H1 (cell line): Measurements from ENCODE around the gene RPS6KA5. TPM values are rescaled to one million over a fixed set of nuclear protein-coding genes. Genes with fewer than 3 reads are reported as not detected.

Source experiments
- CBX8 ChIP-seq: fragments of 300-800, 300-1000 bp; sonication (generic); IDR thresholded peaks from 2 replicates; pipeline ENCODE4 v1.7.1; 2016; ENCODE audit warnings: low read depth, low read length, borderline replicate concordance
- CREB1 ChIP-seq: IDR thresholded peaks from 2 replicates; pipeline ENCODE4 v1.6.1; 2012; ENCODE audit warnings: inconsistent platforms
- HDAC2 ChIP-seq, 2 experiments: fragments of 300-600 bp in 1 of 2; sonication (generic) in 1 of 2; IDR thresholded peaks; 2 replicates each; pipeline ENCODE4 v1.6.1; 2011 to 2012; ENCODE audit warnings: low read depth in 2 of 2, low read length in 2 of 2, mild to moderate bottlenecking in 2 of 2, moderate library complexity in 2 of 2, borderline replicate concordance in 1 of 2, inconsistent platforms in 1 of 2
- KDM5A ChIP-seq: fragments of 200-600 bp; IDR thresholded peaks from 2 replicates; pipeline ENCODE4 v1.7.1; 2012; ENCODE audit warnings: mild to moderate bottlenecking, low read length, inconsistent platforms, mixed read lengths
- PHF8 ChIP-seq: fragments of 200-600 bp; sonication (generic); conservative IDR thresholded peaks from 2 replicates; pipeline ENCODE4 v1.7.1; 2012; ENCODE audit warnings: low read depth, mild to moderate bottlenecking, inconsistent platforms, low read length, moderate library complexity
- POLR2A ChIP-seq, 2 experiments: IDR thresholded peaks; 1 replicate in 1 of 2; 2 replicates in 1 of 2; pipeline ENCODE4 v1.6.1; 2011; ENCODE audit warnings: low read depth in 2 of 2, low read length in 2 of 2, mild to moderate bottlenecking in 2 of 2; ENCODE audit errors: control extremely low read depth in 1 of 2
- SIRT6 ChIP-seq: IDR thresholded peaks from one replicate; pipeline ENCODE4 v1.7.1; 2012; ENCODE audit warnings: low read length, inconsistent platforms
- TAF7 ChIP-seq: optimal IDR thresholded peaks from 2 replicates; pipeline ENCODE3; 2011; ENCODE audit warnings: low read depth, mild to moderate bottlenecking, inconsistent platforms, low read length, moderate library complexity, borderline replicate concordance
- TEAD4 ChIP-seq: IDR thresholded peaks from 2 replicates; pipeline ENCODE4 v1.6.1; 2012; ENCODE audit warnings: low read depth, low read length, inconsistent platforms, mixed read lengths
- polyA plus RNA-seq, 7 experiments: library from polyadenylated mRNA; depleted of rRNA in 3 of 7; stranded (reverse) in 5 of 7; unstranded in 2 of 7; fragments of >200 nt in 5 of 7; fragments of 200-250 nt in 2 of 7; gene quantifications; 1 replicate in 5 of 7; 2 replicates in 1 of 7; 4 replicates in 1 of 7; pipeline versions ENCODE4 v1.2.1 to v1.2.3, GENCODE V29; 2011 to 2013; ENCODE audit warnings: missing spikeins in 2 of 7, mixed read lengths in 2 of 7
- total RNA-seq: library from RNA; stranded (reverse); fragmentation: NEBNext Ultra II Directional; extraction: Animal tissue kit (Norgen Biotek cat#: 25700); gene quantifications from 2 replicates; pipeline ENCODE4 v1.2.1, GENCODE V29; 2021
- TF ChIP-seq, protein P1 (sequence below): fragments of 300-600 bp; sonication (generic); IDR thresholded peaks from 2 replicates; pipeline ENCODE4 v1.7.1; 2012; ENCODE audit warnings: low read length, moderate library complexity, mild to moderate bottlenecking, inconsistent platforms; ENCODE audit not compliant: insufficient replicate concordance
- TF ChIP-seq, protein P2 (sequence below): IDR thresholded peaks from 2 replicates; pipeline ENCODE4 v1.6.1; 2012; ENCODE audit warnings: inconsistent platforms

RPS6KA5 gene
- total and polyA plus RNA-seq, 2 of the 8 experiments (the other 6 are each of a cell fraction or from before 2014, with no cell fraction given) = 0.85 to 3.1 TPM

DNA sequence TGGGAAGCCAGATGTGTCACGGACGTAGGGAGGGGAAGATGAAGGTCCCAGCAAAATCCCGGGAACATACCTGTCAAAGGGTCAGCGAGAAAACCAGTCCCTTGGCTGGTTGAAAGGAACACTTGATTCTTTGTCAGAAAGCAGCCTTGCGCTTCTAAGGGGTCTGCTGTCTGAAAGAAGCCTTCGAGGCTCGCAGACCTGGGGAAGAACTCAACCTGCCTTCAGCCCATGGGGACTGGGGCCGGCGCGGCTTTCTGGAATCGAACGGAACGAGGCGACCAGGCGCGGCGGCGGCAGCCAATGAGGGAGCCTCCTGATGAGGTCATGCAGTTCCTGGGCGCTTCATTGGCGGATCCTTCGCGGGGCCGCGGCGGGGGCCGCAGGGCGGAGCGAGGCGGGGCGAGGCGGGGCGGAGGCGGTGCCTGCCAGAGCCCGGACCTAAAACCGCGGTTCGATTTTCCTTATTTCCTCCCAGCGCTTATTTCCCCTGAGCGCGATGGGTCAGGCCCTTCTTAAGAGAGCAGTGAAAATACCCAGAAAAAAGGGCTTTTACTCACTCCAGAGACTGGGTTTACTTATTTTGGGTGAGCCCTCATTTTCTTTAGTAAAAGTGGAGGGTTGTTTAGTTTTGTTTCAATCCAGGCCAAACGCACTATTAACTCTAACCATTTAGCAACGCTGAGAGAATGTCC, 232.4 kb downstream of the RPS6KA5 start (continued):
- TF ChIP-seq, protein P1, sequence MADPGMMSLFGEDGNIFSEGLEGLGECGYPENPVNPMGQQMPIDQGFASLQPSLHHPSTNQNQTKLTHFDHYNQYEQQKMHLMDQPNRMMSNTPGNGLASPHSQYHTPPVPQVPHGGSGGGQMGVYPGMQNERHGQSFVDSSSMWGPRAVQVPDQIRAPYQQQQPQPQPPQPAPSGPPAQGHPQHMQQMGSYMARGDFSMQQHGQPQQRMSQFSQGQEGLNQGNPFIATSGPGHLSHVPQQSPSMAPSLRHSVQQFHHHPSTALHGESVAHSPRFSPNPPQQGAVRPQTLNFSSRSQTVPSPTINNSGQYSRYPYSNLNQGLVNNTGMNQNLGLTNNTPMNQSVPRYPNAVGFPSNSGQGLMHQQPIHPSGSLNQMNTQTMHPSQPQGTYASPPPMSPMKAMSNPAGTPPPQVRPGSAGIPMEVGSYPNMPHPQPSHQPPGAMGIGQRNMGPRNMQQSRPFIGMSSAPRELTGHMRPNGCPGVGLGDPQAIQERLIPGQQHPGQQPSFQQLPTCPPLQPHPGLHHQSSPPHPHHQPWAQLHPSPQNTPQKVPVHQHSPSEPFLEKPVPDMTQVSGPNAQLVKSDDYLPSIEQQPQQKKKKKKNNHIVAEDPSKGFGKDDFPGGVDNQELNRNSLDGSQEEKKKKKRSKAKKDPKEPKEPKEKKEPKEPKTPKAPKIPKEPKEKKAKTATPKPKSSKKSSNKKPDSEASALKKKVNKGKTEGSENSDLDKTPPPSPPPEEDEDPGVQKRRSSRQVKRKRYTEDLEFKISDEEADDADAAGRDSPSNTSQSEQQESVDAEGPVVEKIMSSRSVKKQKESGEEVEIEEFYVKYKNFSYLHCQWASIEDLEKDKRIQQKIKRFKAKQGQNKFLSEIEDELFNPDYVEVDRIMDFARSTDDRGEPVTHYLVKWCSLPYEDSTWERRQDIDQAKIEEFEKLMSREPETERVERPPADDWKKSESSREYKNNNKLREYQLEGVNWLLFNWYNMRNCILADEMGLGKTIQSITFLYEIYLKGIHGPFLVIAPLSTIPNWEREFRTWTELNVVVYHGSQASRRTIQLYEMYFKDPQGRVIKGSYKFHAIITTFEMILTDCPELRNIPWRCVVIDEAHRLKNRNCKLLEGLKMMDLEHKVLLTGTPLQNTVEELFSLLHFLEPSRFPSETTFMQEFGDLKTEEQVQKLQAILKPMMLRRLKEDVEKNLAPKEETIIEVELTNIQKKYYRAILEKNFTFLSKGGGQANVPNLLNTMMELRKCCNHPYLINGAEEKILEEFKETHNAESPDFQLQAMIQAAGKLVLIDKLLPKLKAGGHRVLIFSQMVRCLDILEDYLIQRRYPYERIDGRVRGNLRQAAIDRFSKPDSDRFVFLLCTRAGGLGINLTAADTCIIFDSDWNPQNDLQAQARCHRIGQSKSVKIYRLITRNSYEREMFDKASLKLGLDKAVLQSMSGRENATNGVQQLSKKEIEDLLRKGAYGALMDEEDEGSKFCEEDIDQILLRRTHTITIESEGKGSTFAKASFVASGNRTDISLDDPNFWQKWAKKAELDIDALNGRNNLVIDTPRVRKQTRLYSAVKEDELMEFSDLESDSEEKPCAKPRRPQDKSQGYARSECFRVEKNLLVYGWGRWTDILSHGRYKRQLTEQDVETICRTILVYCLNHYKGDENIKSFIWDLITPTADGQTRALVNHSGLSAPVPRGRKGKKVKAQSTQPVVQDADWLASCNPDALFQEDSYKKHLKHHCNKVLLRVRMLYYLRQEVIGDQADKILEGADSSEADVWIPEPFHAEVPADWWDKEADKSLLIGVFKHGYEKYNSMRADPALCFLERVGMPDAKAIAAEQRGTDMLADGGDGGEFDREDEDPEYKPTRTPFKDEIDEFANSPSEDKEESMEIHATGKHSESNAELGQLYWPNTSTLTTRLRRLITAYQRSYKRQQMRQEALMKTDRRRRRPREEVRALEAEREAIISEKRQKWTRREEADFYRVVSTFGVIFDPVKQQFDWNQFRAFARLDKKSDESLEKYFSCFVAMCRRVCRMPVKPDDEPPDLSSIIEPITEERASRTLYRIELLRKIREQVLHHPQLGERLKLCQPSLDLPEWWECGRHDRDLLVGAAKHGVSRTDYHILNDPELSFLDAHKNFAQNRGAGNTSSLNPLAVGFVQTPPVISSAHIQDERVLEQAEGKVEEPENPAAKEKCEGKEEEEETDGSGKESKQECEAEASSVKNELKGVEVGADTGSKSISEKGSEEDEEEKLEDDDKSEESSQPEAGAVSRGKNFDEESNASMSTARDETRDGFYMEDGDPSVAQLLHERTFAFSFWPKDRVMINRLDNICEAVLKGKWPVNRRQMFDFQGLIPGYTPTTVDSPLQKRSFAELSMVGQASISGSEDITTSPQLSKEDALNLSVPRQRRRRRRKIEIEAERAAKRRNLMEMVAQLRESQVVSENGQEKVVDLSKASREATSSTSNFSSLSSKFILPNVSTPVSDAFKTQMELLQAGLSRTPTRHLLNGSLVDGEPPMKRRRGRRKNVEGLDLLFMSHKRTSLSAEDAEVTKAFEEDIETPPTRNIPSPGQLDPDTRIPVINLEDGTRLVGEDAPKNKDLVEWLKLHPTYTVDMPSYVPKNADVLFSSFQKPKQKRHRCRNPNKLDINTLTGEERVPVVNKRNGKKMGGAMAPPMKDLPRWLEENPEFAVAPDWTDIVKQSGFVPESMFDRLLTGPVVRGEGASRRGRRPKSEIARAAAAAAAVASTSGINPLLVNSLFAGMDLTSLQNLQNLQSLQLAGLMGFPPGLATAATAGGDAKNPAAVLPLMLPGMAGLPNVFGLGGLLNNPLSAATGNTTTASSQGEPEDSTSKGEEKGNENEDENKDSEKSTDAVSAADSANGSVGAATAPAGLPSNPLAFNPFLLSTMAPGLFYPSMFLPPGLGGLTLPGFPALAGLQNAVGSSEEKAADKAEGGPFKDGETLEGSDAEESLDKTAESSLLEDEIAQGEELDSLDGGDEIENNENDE = no peak
- TF ChIP-seq, protein P2, sequence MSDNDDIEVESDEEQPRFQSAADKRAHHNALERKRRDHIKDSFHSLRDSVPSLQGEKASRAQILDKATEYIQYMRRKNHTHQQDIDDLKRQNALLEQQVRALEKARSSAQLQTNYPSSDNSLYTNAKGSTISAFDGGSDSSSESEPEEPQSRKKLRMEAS = peak; percentile 96
- TF ChIP-seq PHF8 = no peak
- TF ChIP-seq SIRT6 = no peak
- no peak for TF ChIP-seq CBX8
- TF ChIP-seq CREB1 = no peak
- peak in 1 of 2 experiments; percentile 24; a peak in 1 of 3 replicates for TF ChIP-seq POLR2A (IDR thresholded peaks at IDR 0.05; ENCODE audit: control extremely low read depth in 1 of 2, low read depth in 2 of 2, low read length in 2 of 2)
- TF ChIP-seq TAF7 = no peak
- TF ChIP-seq TEAD4 = no peak
- TF ChIP-seq KDM5A = no peak
- TF ChIP-seq HDAC2 (IDR thresholded peaks at IDR 0.05; ENCODE audit: borderline replicate concordance in 1 of 2, low read depth in 2 of 2, low read length in 2 of 2) = no peak
